Lung (tissue), 12 donors: ENCODE measurements around the gene C20orf202. TPM values are rescaled to one million over a fixed set of nuclear protein-coding genes. Genes with fewer than 3 reads are reported as not detected.
A peak's percentile ranks its signal among the peaks of the same experiment; 100 is the strongest.

Experiments used
- ATAC-seq: fragments of 200-7000 bp; cut with Tn5 transposase; one replicate; pipeline ENCODE4 v1.9.1; 2020; ENCODE audit warnings: moderate number of reproducible peaks; ENCODE audit not compliant: insufficient read depth, low FRiP score
- DNase-seq, 3 donors: peaks; one replicate each; pipeline ENCODE4 v3.0.0-alpha.2; 2013 to 2017
- H3K27ac ChIP-seq, 2 donors: one replicate each; pipeline ENCODE4 v1.5.1; 2013; ENCODE audit warnings: mild to moderate bottlenecking in 2 of 2, moderate library complexity in 2 of 2, control low read depth in 1 of 2, inconsistent platforms in 1 of 2, low read depth in 1 of 2, low read length in 1 of 2
- H3K27me3 ChIP-seq, 3 donors: one replicate each; pipeline ENCODE4 v1.5.1; 2013; ENCODE audit warnings: low read length in 2 of 3; ENCODE audit not compliant: control insufficient read depth in 3 of 3, insufficient read depth in 3 of 3
- H3K36me3 ChIP-seq, 4 donors: one replicate each; pipeline ENCODE4 v1.5.1; 2013; ENCODE audit warnings: low read length in 4 of 4, mild to moderate bottlenecking in 1 of 4, moderate library complexity in 1 of 4; ENCODE audit not compliant: control insufficient read depth in 4 of 4, insufficient read depth in 4 of 4
- H3K4me1 ChIP-seq, 5 donors: one replicate each; pipeline ENCODE4 v1.5.1; 2013; ENCODE audit warnings: low read length in 5 of 5, mild to moderate bottlenecking in 2 of 5, moderate library complexity in 1 of 5; ENCODE audit not compliant: control insufficient read depth in 5 of 5, insufficient read depth in 5 of 5
- H3K4me3 ChIP-seq: one replicate; pipeline ENCODE4 v1.5.1; 2013; ENCODE audit warnings: mild to moderate bottlenecking, control low read depth, moderate library complexity
- H3K9ac ChIP-seq, 2 donors: one replicate each; pipeline ENCODE4 v1.5.1; 2013; ENCODE audit warnings: low read length in 2 of 2, control low read depth in 1 of 2; ENCODE audit not compliant: insufficient read depth in 1 of 2
- H3K9me3 ChIP-seq, 4 donors: one replicate each; pipeline ENCODE4 v1.5.1; 2013; ENCODE audit warnings: low read length in 3 of 4, mild to moderate bottlenecking in 1 of 4, moderate library complexity in 1 of 4; ENCODE audit not compliant: control insufficient read depth in 4 of 4, insufficient read depth in 3 of 4
- WGBS, 2 donors: extraction: QIAGEN DNeasy Blood & Tissue Kit; methylation state at CpG; one replicate each; pipeline ENCODE4 v1.1.7; 2013; 5-methylcytosine and 5-hydroxymethylcytosine counted together
- polyA plus RNA-seq, 2 donors: library from polyadenylated mRNA; stranded (reverse); fragments of 200-250 nt; gene quantifications; one replicate each; pipeline ENCODE4 v1.2.1, GENCODE V29; 2013
- total RNA-seq, 2 donors: library from RNA; depleted of rRNA in 1 of 2; stranded (reverse); fragments of >200 nt in 1 of 2; gene quantifications; one replicate each; pipeline ENCODE4 v1.2.1, GENCODE V29; 2014 to 2021
- TF ChIP-seq, protein P1 (sequence below): IDR thresholded peaks from 2 replicates; pipeline ENCODE4 v1.5.1; 2012; ENCODE audit warnings: mild to moderate bottlenecking; ENCODE audit errors: control extremely low read depth, extremely low read depth
- donor health status: control.
- donor health status: control.
- donor health status: Bipolar disorder and iron deficiency.
- donor health status: healthy.
- donor health status: DM: yes; HTN: yes; CAD: no.

The C20orf202 gene
- total and polyA plus RNA-seq, 4 donors, result 0.11 to 1.0 (median 0.38) TPM

DNA sequence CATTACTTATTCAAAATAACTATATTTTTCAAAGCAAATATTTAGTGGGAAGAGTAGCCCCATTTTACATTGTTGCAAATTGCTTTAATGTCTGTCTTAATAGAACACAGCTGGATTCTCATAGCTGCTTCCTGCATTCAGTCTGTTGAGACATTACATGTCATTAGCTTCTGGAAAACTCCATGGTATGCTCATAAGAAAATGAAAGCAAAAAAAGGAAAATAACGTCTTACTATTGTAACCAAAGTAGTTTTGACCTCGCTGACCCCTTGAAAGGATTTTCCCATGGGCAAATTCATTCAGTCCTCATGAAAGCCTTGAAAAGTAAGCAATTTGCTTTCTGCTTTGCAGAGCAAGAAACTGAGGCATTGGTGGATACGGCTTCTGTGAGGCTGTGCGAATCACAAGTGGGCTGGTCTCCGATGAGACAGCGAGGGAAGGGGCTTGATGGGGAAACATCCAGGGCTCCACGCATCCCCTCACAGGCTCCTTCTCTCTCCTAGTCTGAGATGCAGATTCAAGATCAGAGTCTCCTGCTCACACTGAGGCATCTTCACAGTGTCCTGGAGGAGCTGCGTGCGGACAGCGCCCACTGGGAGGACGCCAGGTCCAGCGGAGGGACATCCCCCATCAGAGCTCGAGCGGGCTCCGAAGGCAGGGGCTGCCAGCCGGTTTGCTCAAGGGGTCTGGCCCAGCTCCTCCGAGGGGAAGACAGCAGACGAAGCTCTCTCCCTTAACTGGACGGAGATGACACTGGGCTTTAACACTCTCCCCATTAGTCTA lies 3.3 kb downstream of the C20orf202 start:
- ATAC-seq (no peak), DNase-seq (peak; percentile 32 to 80 (median 71))
- H3K36me3 ChIP-seq, result no peaks in the 10 kb centered on the region
- WGBS, 2 donors, result 73 to 83% methylated on average over 19 of the region's 19 CpGs
- TF ChIP-seq, protein P1, sequence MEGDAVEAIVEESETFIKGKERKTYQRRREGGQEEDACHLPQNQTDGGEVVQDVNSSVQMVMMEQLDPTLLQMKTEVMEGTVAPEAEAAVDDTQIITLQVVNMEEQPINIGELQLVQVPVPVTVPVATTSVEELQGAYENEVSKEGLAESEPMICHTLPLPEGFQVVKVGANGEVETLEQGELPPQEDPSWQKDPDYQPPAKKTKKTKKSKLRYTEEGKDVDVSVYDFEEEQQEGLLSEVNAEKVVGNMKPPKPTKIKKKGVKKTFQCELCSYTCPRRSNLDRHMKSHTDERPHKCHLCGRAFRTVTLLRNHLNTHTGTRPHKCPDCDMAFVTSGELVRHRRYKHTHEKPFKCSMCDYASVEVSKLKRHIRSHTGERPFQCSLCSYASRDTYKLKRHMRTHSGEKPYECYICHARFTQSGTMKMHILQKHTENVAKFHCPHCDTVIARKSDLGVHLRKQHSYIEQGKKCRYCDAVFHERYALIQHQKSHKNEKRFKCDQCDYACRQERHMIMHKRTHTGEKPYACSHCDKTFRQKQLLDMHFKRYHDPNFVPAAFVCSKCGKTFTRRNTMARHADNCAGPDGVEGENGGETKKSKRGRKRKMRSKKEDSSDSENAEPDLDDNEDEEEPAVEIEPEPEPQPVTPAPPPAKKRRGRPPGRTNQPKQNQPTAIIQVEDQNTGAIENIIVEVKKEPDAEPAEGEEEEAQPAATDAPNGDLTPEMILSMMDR, result no peak
- H3K9me3 ChIP-seq, result no peaks in the 10 kb centered on the region
- H3K4me1 ChIP-seq, result peaks cover 0 to 34% (median 12%) of the 10 kb centered on the region in 5 donors
- no peak overlapping the region for H3K9ac ChIP-seq
- no peak overlapping the region for H3K4me3 ChIP-seq
- H3K27ac ChIP-seq, result peak overlapping the region in 1 of 2 donors; percentile 15
- no peaks in the 10 kb centered on the region for H3K27me3 ChIP-seq

DNA sequence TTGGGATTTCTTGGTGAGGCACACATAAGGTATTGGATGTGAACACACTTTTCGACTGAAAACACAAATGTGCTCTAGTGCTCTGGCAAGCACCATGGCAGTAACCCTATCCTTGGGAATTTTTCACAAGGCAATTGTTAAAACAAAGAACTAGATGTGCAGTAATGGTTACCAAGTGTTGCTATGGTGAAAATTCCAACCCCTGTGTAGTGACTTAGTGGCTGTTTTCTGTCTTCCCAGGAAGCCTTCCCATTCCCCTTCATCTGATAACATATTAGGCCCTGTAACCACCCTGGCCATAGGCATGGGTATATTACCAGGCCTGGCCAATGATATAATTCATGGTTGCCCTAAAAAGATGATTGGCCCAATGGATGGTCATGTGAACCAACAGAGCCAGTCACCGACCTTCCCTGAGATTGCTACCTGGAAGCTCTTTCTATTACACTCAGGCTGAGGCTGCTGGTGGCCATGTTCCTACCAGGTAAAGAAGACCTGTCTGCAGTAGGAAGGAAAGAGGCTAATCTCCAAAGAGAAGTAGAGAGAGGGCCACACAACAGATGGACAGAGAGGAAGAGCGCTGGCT lies 4.1 kb downstream of the C20orf202 start:
- Histone ChIP-seq H3K4me3 (no peak overlapping the region), H3K36me3 (no peaks in the 10 kb centered on the region), H3K27me3 (no peaks in the 10 kb centered on the region), H3K4me1 (peaks cover 0 to 34% (median 12%) of the 10 kb centered on the region in 5 donors), H3K9ac (peak overlapping the region in 1 of 2 donors; percentile 34), H3K9me3 (no peaks in the 10 kb centered on the region), H3K27ac (no peak overlapping the region)
- TF ChIP-seq, protein P1, result no peak
- DNase-seq (no peak), ATAC-seq (no peak)
- WGBS, 2 donors, result 90% methylated on average over 3 of the region's 3 CpGs

DNA sequence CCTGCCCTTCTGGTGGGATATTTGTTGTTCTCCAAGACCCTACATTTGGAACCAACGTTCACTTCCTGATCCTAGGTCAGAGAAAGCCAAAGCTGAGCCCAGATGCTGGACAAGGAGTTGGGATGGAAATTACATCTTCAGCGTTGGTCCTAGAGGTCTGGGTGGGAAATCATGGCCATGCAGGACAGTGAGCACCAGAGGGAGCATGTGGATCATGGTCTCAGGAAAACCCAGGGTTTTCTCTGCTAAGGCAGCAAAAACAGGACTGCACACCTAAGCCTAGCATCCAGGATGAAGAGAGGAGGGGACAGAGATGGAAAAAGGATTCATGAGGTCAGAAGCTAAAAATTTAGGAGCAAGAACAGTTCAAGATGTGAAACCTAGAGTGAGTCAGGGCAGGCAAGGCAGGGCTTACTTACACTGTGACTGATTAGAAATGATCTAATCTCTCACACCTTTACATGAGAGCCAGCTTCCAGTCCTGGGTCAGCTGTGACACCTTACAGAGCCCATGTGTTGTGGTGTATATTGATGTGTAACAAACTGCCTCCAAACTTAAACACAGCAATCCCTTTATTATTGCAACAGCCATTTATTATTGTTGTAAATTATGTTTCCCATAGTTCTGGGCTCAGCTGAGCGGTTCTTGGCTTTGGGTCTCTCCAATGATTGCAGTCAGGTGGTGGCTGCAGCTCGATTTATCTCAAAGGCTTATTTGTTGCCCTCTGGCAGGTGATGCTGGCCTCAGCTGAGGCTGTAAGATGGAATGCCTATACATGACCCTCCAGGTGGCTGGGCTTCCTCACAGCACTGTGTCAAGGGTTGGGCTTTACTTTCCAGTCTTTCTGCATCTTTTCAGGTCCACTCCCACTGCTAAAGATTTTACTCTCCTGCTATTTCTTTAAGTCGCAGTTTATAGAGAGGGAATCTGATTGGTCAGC lies 6.5 kb downstream of the C20orf202 start:
- DNase-seq (no peak), ATAC-seq (no peak)
- Histone ChIP-seq H3K4me3 (no peak overlapping the region), H3K27me3 (peaks cover 0 to 7% (median 2%) of the 10 kb centered on the region in 3 donors), H3K4me1 (peaks cover 0 to 18% (median 1%) of the 10 kb centered on the region in 5 donors), H3K9ac (no peak overlapping the region), H3K9me3 (no peaks in the 10 kb centered on the region), H3K27ac (no peak overlapping the region), H3K36me3 (no peaks in the 10 kb centered on the region)
- TF ChIP-seq, protein P1, result no peak
- WGBS, 2 donors, result 61 to 79% methylated on average over 5 of the region's 5 CpGs
